ENCODE data around the gene HES7.

Gene HES7

DNA sequence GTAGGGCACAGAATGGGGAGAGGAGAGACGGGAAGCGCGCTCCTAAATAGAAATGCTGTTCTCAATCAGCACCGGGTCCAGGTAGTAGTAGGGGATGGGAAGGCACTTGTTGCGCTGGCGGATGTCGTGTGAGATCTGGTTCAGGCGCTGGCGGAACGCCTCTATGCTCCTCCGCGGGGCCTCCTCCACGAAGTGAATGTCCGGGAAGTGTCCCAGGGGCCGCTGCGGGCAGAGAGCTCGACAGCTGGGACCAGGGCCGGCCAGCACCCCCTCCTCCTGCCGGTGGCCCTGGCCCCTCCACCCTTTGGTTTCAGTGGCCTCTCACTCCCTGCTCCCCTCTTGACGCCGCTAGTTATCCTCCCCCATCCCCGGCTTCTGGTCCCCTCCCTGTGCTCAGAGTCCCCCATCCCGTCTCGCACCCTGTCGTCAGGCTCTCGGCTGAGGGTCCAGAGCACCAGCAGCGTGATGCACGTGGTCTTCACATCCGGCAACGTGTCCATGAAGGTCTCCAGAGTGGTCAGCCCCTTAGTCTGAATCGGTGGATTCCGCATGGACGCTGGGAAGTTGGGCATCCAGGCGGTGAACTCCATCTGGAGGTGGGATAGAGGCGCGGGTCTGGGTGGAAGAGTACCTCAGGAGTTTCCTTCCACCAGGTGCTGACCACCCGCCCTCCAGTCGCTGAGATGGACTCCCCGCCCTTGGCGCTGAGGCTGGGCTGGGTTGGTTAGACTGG is 51.0 kb downstream of the HES7 start:
- no peak for DNase-seq (ENCODE audit: low read depth)

DNA sequence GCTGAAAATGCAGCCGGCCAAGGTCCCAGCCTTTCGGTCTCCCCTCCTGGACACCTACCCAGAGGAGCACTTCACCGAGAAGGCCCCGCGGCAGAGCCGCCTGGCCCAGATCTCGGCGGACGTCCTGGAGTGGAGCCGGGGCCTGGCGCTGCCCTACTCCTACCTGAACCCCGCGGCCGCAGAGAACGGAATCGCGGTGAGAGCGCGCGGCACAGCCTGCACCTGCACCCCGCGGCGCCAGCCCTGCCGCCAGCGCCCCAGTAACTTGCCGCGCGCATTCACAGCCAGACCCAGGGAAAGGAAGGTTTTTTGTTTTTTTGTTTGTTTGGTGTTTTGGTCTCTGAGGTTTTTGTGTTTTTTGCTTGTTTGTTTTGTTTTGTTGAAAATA is 51.6 kb downstream of the HES7 start:
- DNase-seq (ENCODE audit: low read depth), result no peak

DNA sequence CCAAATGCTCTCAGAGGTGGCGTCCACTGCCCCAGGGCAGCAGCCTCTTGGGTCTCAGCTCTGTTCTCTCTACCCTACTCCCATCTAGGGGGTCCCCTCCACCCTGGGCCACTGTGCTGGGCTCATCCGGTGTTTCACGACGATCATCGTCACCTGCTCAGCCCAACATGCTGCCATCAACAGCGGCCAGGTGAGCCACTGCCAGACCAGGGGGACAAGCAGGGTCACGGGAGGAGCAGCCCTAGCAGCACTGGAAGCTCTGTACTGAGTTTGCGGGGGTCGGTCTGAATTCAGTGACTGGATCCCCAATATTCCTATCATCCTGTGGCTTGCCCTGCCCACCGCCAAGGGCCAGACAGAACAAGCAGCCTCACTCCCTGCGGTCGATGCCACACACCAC is 52.4 kb downstream of the HES7 start:
- DNase-seq (ENCODE audit: low read depth), result no peak
